GM12878 (cell line): ENCODE results near the gene DRD2. TPM values are rescaled to one million over a fixed set of nuclear protein-coding genes. Genes with fewer than 3 reads are reported as not detected.

Experiments
- ATAC-seq: fragments of 200-7000 bp; cut with Tn5 transposase; 3 replicates; pipeline ENCODE4 v1.9.1; 2020; ENCODE audit warnings: mild to moderate bottlenecking, moderate library complexity
- BruUV-seq: library from RNA; stranded (reverse); fragments of 400-500 nt; replicated peaks from 2 replicates; lab custom pipeline; 2021; lab: Mats Ljungman, UMichigan
- CTCF ChIA-PET: fragments of 300-600 bp; sonication (Branson Sonifier 250); formaldehyde crosslinking; extraction: SDS; loops from one replicate; lab custom pipeline; 2021; ENCODE audit warnings: inconsistent platforms; lab: Yijun Ruan, JAX
- POLR2A ChIA-PET: fragments of 350-600 bp; formaldehyde crosslinking; extraction: SDS; loops from one replicate; lab custom pipeline; 2021; ENCODE audit warnings: inconsistent platforms; lab: Charles Lee
- RAD21 ChIA-PET: fragments of 300-600 bp; sonication (Branson Sonifier 250); formaldehyde crosslinking; loops from one replicate; lab custom pipeline; 2023; ENCODE audit warnings: antibody characterized with exemption; ENCODE audit not compliant: unreplicated experiment; lab: Charles Lee
- SMC1A ChIA-PET: fragments of 300-600 bp; sonication (Branson Sonifier 250); formaldehyde crosslinking; loops from one replicate; lab custom pipeline; 2023; ENCODE audit not compliant: unreplicated experiment, uncharacterized antibody; lab: Charles Lee
- DNase-seq: peaks from one replicate; pipeline ENCODE4 v3.0.0-alpha.2; 2011; ENCODE audit warnings: low read depth, low spot score
- FAIRE-seq: peaks from 3 replicates; lab custom pipeline; 2011; peaks lifted over from hg19 to GRCh38; lab: Jason Lieb, UNC
- H2AFZ ChIP-seq: 2 replicates; pipeline ENCODE4 v1.6.0; 2011; ENCODE audit warnings: low read depth, low read length, control low read depth; ENCODE audit not compliant: control insufficient read depth
- H3K27ac ChIP-seq: 2 replicates; pipeline ENCODE4 v1.5.1; 2011; ENCODE audit warnings: control low read depth; ENCODE audit not compliant: control insufficient read depth, insufficient read depth
- H3K27me3 ChIP-seq, 2 experiments: replicated peaks in 1 of 2; 2 replicates each; pipeline versions ENCODE4 v1.6.0 to v1.6.1; 2011; ENCODE audit warnings: low read length in 1 of 2; ENCODE audit not compliant: control insufficient read depth in 2 of 2, insufficient read depth in 2 of 2
- H3K36me3 ChIP-seq, 2 experiments: 2 replicates each; pipeline ENCODE4 v1.5.1; 2011; ENCODE audit warnings: low read length in 1 of 2; ENCODE audit not compliant: control insufficient read depth in 2 of 2, insufficient read depth in 2 of 2
- H3K4me1 ChIP-seq: 2 replicates; pipeline ENCODE4 v1.6.1; 2011; ENCODE audit warnings: mild to moderate bottlenecking, low read length, moderate library complexity, mixed read lengths; ENCODE audit not compliant: control insufficient read depth, insufficient read depth
- H3K4me2 ChIP-seq: 2 replicates; pipeline ENCODE4 v1.6.0; 2011; ENCODE audit warnings: control low read depth; ENCODE audit not compliant: control insufficient read depth, insufficient read depth
- H3K4me3 ChIP-seq: fragments of 200-600 bp; sonication (generic); 2 replicates; pipeline ENCODE4 v1.5.1; 2016
- H3K79me2 ChIP-seq: 2 replicates; pipeline ENCODE4 v1.6.0; 2011; ENCODE audit warnings: low read length; ENCODE audit not compliant: control insufficient read depth, insufficient read depth
- H3K9ac ChIP-seq: 2 replicates; pipeline ENCODE4 v1.8.0; 2011; ENCODE audit warnings: low read length, control low read depth, mixed read lengths; ENCODE audit not compliant: control insufficient read depth, insufficient read depth
- H3K9me3 ChIP-seq: replicated peaks from 3 replicates; pipeline ENCODE4 v1.5.1; 2011; ENCODE audit warnings: mild to moderate bottlenecking, low read length; ENCODE audit not compliant: control insufficient read depth, insufficient read depth
- H4K20me1 ChIP-seq: 2 replicates; pipeline ENCODE4 v1.6.0; 2011; ENCODE audit not compliant: control insufficient read depth, insufficient read depth
- BCL3 ChIP-seq: IDR thresholded peaks from 2 replicates; pipeline ENCODE4 v1.6.1; 2011; ENCODE audit warnings: borderline replicate concordance, low read depth, mild to moderate bottlenecking, moderate library complexity, low read length; ENCODE audit not compliant: insufficient read depth, poor library complexity, severe bottlenecking
- E2F4 ChIP-seq: IDR thresholded peaks from 2 replicates; pipeline ENCODE4 v1.6.1; 2012; ENCODE audit warnings: low read depth, low read length, improper control_type of control experiment
- IRF3 ChIP-seq: fragments of 450-650 bp; IDR thresholded peaks from 2 replicates; pipeline ENCODE4 v1.6.1; 2014; ENCODE audit warnings: mild to moderate bottlenecking
- NKRF ChIP-seq: fragments of 450-650 bp; conservative IDR thresholded peaks from 2 replicates; pipeline ENCODE4 v1.6.1; 2017; ENCODE audit warnings: mild to moderate bottlenecking, moderate library complexity
- PAX8 ChIP-seq: fragments of 450-650 bp; IDR thresholded peaks from 2 replicates; pipeline ENCODE4 v1.6.1; 2017; ENCODE audit warnings: mild to moderate bottlenecking, moderate library complexity
- POU2F2 ChIP-seq: IDR thresholded peaks from 3 replicates; pipeline ENCODE4 v1.6.1; 2011; ENCODE audit warnings: low read depth, mild to moderate bottlenecking, low read length, borderline replicate concordance
- SIX5 ChIP-seq: IDR thresholded peaks from 2 replicates; pipeline ENCODE4 v1.6.1; 2011; ENCODE audit warnings: mild to moderate bottlenecking, low read depth, low read length, moderate library complexity; ENCODE audit not compliant: severe bottlenecking
- SMAD5 ChIP-seq: IDR thresholded peaks from 2 replicates; pipeline ENCODE4 v1.6.1; 2016; ENCODE audit warnings: antibody characterized with exemption, low read depth
- STAT1 ChIP-seq: fragments of 450-650 bp; conservative IDR thresholded peaks from 2 replicates; pipeline ENCODE4 v1.6.1; 2014; ENCODE audit warnings: antibody characterized with exemption, mild to moderate bottlenecking
- WGBS: methylation state at CpG from one replicate; pipeline ENCODE4 v1.1.6; 2016; ENCODE audit warnings: low lambda C conversion rate; ENCODE audit not compliant: insufficient replicate concordance, insufficient coverage; ENCODE audit errors: missing lambda C conversion rate; 5-methylcytosine and 5-hydroxymethylcytosine counted together
- in situ Hi-C: fragments of 300-500 bp; cut with MboI; formaldehyde crosslinking; loops from 9 replicates; pipeline ENCODE4 v1.14.3; 2018; ENCODE audit warnings: mixed read lengths
- intact Hi-C: fragments of 100-400 bp; cut with micrococcal nuclease; formaldehyde crosslinking; loops from one replicate; pipeline ENCODE4 v1.14.2; 2022; ENCODE audit not compliant: unreplicated experiment
- polyA plus RNA-seq, 11 experiments: library from polyadenylated mRNA; depleted of rRNA in 4 of 11; unstranded in 6 of 11; stranded (reverse) in 5 of 11; fragments of >200 nt; fragmentation: Nextera tagmentation in 4 of 11; fragmentation: Illumina TruSeq in 1 of 11; extraction: Ambion mirVana in 4 of 11; extraction: Trizol in 1 of 11; gene quantifications; 1 replicate in 1 of 11; 2 replicates in 10 of 11; pipeline versions ENCODE4 v1.2.1 to v1.2.3, GENCODE V29; 2011 to 2016; ENCODE audit warnings: inconsistent platforms in 2 of 11, missing spikeins in 2 of 11, low read depth in 1 of 11
- total RNA-seq, 4 experiments: library from RNA; depleted of rRNA in 3 of 4; stranded (reverse); fragments of >200 nt in 3 of 4; fragmentation: Illumina TruSeq in 1 of 4; extraction: Trizol in 1 of 4; gene quantifications; 2 replicates each; pipeline versions ENCODE4 v1.2.1 to v1.2.3, GENCODE V29; 2013 to 2021

Gene DRD2
- total and polyA plus RNA-seq, 10 of the 15 experiments (the other 5 are each of a cell fraction or from before 2014, with no cell fraction given) = not detected

- BruUV-seq = no TSS peak
- intact Hi-C loops (no loop called here), in situ Hi-C loops (no loop called here)
- no peak for TF ChIP-seq NKRF
- no peak for TF ChIP-seq POU2F2
- TF ChIP-seq IRF3 = no peak
- no peak for TF ChIP-seq E2F4
- TF ChIP-seq SMAD5 = no peak
- no peak for TF ChIP-seq PAX8
- no peak for TF ChIP-seq STAT1
- TF ChIP-seq SIX5 = no peak
- no peak for TF ChIP-seq BCL3
- Histone ChIP-seq H3K9me3 (no peaks in the 10 kb centered on the region), H3K36me3 (no peaks in the 10 kb centered on the region), H3K4me3 (no peak overlapping the region), H3K27me3 (peaks cover 12 to 17% of the 10 kb centered on the region in 2 experiments; a peak in 3 of 4 replicates), H2AFZ (no peak overlapping the region), H4K20me1 (no peaks in the 10 kb centered on the region), H3K9ac (no peak overlapping the region), H3K4me2 (no peak overlapping the region), H3K27ac (no peak overlapping the region), H3K4me1 (no peaks in the 10 kb centered on the region), H3K79me2 (no peaks in the 10 kb centered on the region)
- CTCF ChIA-PET = no interaction called here
- POLR2A ChIA-PET = no interaction called here
- DNase-seq (no peak), FAIRE-seq (no peak), ATAC-seq (no peak)
- WGBS = 0% methylated on average over 1 of the region's 1 CpG
- RAD21 ChIA-PET = no interaction called here
- SMC1A ChIA-PET = no interaction called here
Observed at GRCh38 chr11:113472471-113472870, 2.7 kb downstream of the DRD2 start.
